HG03521 (cell line): ENCODE data around the gene UBE2QL1.
"Not testable (repeated sequence)": the region's sequence is repeated elsewhere in the genome, so short reads cannot be mapped to it uniquely, and the experiment has no call there.

ENCODE experiments used
- ATAC-seq: cut with Tn5 transposase; IDR thresholded peaks from one replicate; pipeline ENCODE4 v1.9.1; 2021; ENCODE audit warnings: mild to moderate bottlenecking, moderate library complexity; ENCODE audit not compliant: unreplicated experiment

The UBE2QL1 gene

GRCh38 chr5:6495433-6496206 is 47.0 kb downstream of the UBE2QL1 start:
- no peak for ATAC-seq

DNA sequence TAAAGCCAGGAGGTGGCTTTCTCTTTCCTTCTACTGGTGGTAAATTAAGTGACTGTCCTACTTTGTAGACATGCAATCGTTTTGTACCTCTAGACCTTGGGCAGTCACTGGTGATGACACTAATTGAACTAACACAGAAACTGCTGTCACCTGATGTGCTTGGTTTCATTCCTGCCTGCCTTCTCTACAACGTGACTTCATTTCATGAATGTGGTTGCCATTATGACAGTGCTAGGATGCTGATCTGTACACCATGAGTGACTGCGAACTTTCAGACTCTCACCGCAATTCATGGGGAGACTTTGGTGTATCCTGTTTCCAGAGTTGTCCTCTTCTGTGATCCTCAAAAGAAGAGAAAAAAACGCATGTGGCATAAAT is 47.5 kb downstream of the UBE2QL1 start:
- ATAC-seq, result peak; percentile 94

GRCh38 chr5:6496636-6497035 is 48.0 kb downstream of the UBE2QL1 start:
- ATAC-seq, result no peak

DNA sequence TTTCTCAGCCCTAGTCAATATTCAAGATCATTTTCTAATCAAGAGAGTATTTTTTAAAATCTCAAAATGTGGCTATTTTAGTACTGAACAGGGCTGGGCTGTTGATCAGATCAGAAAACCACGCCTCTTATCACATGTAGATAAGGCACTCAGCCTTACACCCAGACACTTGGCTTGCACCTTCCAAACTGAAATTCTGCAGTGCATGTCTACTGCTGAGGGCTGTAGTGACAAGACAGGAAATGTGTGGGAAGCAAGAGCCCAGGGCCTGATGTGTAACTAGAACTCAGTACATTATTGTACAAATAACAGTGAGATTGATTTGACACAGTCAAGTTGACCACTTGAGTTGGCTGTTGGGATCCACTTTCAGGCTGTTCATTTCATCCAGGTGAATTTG is 48.6 kb downstream of the UBE2QL1 start:
- no peak for ATAC-seq

GRCh38 chr5:6498968-6499367 is 50.3 kb downstream of the UBE2QL1 start:
- ATAC-seq, result no peak

DNA sequence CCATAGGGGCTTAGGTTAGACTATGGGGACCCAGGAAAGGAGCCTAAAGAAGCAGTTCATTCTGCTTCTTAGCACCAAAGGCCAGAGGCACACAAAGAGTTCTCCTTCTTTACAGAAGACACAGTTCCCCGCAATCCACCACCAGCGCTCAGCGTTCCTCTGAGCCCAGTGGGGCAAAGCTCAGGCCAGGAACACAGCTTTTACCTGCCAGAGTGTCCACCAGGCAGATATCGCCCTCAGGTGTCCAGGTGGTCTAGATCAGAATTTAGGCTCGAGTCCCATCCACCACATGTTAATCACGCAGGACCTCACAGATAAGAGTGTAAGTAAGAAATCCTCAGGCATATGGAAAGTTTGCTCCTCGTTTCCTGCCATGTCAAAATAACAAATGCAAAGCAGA is 53.0 kb downstream of the UBE2QL1 start:
- no peak for ATAC-seq

- ATAC-seq, result no peak
Observed at GRCh38 chr5:6502421-6502820, 53.8 kb downstream of the UBE2QL1 start.

- no peak for ATAC-seq
Observed at GRCh38 chr5:6503342-6503741, 54.7 kb downstream of the UBE2QL1 start.

DNA sequence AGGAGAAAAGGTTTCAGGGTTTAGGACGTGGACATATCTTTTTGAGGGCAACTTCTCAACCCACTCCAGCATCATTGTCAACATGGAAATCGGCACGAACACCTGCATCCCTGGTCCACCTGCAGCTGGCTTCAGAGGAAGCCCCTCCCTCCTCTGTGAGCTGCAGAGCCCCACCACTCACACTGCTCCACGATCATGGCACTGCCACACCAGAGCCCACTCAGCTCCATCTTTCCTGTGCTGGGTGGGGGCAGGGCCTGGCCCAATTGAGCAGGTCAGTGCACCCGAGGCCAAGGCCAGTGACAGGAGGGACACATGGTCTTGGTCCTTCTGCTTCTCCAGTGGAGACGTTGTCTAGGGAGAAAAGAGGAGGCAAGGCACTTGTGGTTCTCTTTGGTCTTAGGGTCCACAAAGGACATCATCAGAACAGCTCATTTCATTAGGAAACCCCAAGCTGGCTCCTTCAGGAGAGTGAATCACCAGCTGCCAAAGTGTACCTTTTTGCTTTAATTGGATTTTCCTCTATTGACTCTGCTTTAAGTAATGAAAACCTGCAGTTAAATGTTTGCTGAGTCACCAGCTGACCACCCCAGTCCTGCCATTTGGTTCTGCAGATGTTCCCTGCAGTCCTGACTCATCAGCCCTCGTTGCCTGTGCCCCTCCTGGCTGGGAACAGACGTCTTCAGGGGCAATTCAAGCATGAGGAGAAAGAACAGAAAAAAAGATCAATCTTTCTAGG is 56.2 kb downstream of the UBE2QL1 start:
- ATAC-seq, result no peak

DNA sequence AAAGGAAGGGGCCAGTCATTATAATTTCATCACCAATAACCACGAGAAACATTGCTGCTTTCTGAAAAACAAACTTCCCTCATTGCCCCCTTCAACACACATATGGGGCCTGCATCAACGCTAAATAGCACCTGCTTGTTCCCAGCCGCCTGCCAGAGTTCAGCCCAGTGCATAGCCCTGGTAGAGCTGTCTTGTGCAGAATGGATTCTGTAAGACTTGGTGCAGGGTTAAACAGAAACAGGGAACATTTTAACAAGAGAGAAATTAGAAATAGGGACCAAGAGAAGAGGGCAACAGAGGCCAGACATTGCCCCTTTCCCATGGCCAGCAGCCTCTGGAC is 56.7 kb downstream of the UBE2QL1 start:
- ATAC-seq, result no peak

GRCh38 chr5:6505783-6506557 is 57.3 kb downstream of the UBE2QL1 start:
- no peak for ATAC-seq

DNA sequence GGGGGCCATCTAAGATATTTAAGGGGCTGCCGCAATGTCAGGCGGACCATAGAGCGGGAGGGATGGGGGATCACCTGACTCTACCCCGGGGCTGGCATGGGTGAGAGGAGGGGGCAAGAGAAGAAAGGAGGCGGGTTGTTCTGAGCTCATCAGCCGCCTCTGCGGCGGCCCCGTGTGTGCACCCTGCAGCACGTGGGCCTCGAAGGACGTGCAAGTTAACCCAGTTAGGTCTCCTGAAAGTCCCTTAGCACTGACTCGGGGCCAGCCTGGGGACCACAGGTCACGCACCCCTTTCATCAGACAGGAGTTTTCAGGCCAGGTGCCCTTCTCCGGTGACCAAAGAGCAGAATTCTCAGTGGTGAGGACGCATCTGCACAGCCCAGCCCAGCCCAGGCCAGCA is 58.0 kb downstream of the UBE2QL1 start:
- no peak for ATAC-seq

- no peak for ATAC-seq
Observed at GRCh38 chr5:6508931-6509330, 60.3 kb downstream of the UBE2QL1 start.

- no peak for ATAC-seq
Observed at GRCh38 chr5:6510132-6510531, 61.5 kb downstream of the UBE2QL1 start.

DNA sequence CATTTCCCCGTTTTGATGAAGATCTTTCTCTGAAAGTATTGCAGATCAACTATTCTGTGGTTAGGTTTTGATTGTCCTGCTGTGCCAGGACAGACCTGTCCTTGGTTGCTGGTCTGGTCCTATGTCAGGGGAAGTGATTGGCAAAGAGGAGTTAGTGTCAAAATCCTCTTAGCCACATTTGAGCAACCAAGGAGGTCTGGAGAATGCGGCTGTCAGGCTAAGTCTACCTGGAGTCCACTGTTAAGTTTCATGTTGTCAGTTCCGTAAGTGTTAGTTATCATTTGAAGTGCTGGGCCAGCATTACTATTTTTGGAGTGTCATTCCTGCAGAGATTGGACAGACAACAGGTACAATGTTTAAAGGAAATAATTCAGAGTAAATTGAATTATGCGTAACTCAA is 62.3 kb downstream of the UBE2QL1 start:
- ATAC-seq, result no peak

DNA sequence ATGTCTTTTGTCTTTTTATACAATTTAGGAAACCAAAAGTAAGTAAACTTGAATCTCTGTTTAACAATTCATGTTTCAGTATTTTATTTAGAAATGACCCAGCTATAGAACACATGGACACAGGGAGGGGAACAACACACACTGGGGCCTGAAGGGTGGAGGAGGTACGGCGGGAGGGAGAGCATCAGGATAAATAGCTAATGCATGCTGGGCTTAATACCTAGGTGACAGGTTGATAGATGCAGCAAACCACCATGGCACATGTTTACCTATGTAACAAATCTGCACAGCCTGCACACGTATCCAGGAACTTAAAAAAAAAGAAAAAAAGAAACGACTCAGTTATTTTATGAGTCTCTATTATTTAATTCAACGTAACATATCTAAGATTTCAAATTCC is 67.2 kb downstream of the UBE2QL1 start:
- ATAC-seq, result not testable (repeated sequence)

- no peak for ATAC-seq
Observed at GRCh38 chr5:6516823-6517222, 68.2 kb downstream of the UBE2QL1 start.

DNA sequence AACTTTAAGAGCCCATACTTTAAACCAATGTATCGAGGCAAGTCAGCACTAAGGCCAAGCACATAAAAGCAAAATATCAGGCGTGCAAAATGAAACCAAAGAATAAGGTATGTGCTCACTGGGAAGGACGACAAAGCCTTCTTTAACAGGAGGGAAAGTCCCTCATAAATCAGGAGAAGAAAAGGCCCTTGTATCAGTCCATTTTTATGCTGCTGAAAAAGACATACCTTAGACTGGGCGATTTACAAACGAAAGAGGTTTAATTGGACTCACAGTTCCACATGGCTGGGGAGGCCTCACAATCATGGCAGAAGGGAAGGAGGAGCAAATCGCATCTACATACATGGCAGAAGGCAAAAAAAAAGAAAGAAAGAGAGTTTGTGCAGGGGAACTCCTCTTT is 68.9 kb downstream of the UBE2QL1 start:
- no peak for ATAC-seq

GRCh38 chr5:6518298-6519057 is 69.8 kb downstream of the UBE2QL1 start:
- no peak for ATAC-seq

GRCh38 chr5:6520201-6520600 is 71.5 kb downstream of the UBE2QL1 start:
- ATAC-seq, result no peak

- no peak for ATAC-seq
Observed at GRCh38 chr5:6522331-6522730, 73.7 kb downstream of the UBE2QL1 start.
